Stimulated activated CD8-positive, alpha-beta memory T cell treated with anti-CD3 and anti-CD28 coated beads, Interleukin-4, amount 100 ng/mL, for 24 hours (primary cell): ENCODE results near the gene PUS1.
"Not testable (repeated sequence)": the region's sequence is repeated elsewhere in the genome, so short reads cannot be mapped to it uniquely, and the experiment has no call there.

ENCODE experiments used
- DNase-seq: peaks from one replicate; pipeline ENCODE4 v3.0.0-alpha.2; 2020; ENCODE audit warnings: low read depth

The PUS1 gene

GRCh38 chr12:131928711-131929580 lies at the start of gene PUS1:
TSS of gene PUS1 (plus strand) at chr12:131929276. CDS start at chr12:131929723, 447 bp downstream.
- peak; percentile 86 for DNase-seq

- no peak for DNase-seq
Observed at GRCh38 chr12:131882804-131883520, 46.1 kb upstream of the PUS1 start.

GRCh38 chr12:131883521-131883900 lies 45.6 kb upstream of the PUS1 start:
- no peak for DNase-seq

- DNase-seq: not testable (repeated sequence)
Observed at GRCh38 chr12:131885076-131885475, 44.0 kb upstream of the PUS1 start.

GRCh38 chr12:131885543-131886057 lies 43.5 kb upstream of the PUS1 start:
- no peak for DNase-seq

- DNase-seq: not testable (repeated sequence)
Observed at GRCh38 chr12:131891722-131892121, 37.4 kb upstream of the PUS1 start.

- DNase-seq: no peak
Observed at GRCh38 chr12:131892711-131893604, 36.1 kb upstream of the PUS1 start.

- DNase-seq: no peak
Observed at GRCh38 chr12:131893605-131894312, 35.3 kb upstream of the PUS1 start.

GRCh38 chr12:131894313-131894860 lies 34.7 kb upstream of the PUS1 start, which contains the start of gene ULK1:
TSS of gene ULK1 (plus strand) at chr12:131894622. CDS start at chr12:131895002, 380 bp downstream.
- peak; percentile 91 for DNase-seq

- no peak for DNase-seq
Observed at GRCh38 chr12:131894981-131895639, 34.0 kb upstream of the PUS1 start.

GRCh38 chr12:131895640-131896079 lies 33.4 kb upstream of the PUS1 start:
- no peak for DNase-seq

- DNase-seq: peak; percentile 55
Observed at GRCh38 chr12:131896080-131896810, 32.8 kb upstream of the PUS1 start.

- DNase-seq: no peak
Observed at GRCh38 chr12:131896811-131897270, 32.2 kb upstream of the PUS1 start.

GRCh38 chr12:131897276-131897675 lies 31.8 kb upstream of the PUS1 start:
- DNase-seq: no peak

GRCh38 chr12:131897875-131898274 lies 31.2 kb upstream of the PUS1 start:
- no peak for DNase-seq

GRCh38 chr12:131900397-131900796 lies 28.7 kb upstream of the PUS1 start:
- DNase-seq: no peak

GRCh38 chr12:131901431-131902331 lies 27.4 kb upstream of the PUS1 start:
- no peak for DNase-seq
